Neural cell (in vitro differentiated cells): ENCODE data around the gene NCK2.

Experiments
- CTCF ChIP-seq: fragments of 450-650 bp; IDR thresholded peaks from 2 replicates; pipeline ENCODE4 v1.5.1; 2014; ENCODE audit warnings: antibody characterized with exemption, mild to moderate bottlenecking, moderate library complexity; ENCODE audit not compliant: poor library complexity, severe bottlenecking
- EZH2 ChIP-seq: fragments of 200-600, 300-800 bp; shearing (Covaris generic), sonication (generic); IDR thresholded peaks from 2 replicates; pipeline ENCODE4 v1.6.1; 2014; ENCODE audit warnings: antibody characterized with exemption, low read length, borderline replicate concordance, mild to moderate bottlenecking; ENCODE audit not compliant: insufficient read depth, poor library complexity, severe bottlenecking

- TF ChIP-seq CTCF, result no peak
- TF ChIP-seq EZH2, result no peak
Measured at GRCh38 chr2:105714141-105714540, 30.6 kb upstream of the NCK2 start.
